PFSK-1 (cell line): ENCODE data around the gene RPL35.

Experiments
- POLR2AphosphoS5 ChIP-seq: IDR thresholded peaks from 2 replicates; pipeline ENCODE4 v1.6.1; 2012; ENCODE audit warnings: low read depth, mild to moderate bottlenecking, control low read depth, low read length, moderate library complexity
- SIN3A ChIP-seq: IDR thresholded peaks from 2 replicates; pipeline ENCODE4 v1.6.1; 2012; ENCODE audit warnings: mild to moderate bottlenecking, low read length, moderate library complexity, borderline replicate concordance; ENCODE audit not compliant: insufficient read depth
- TAF1 ChIP-seq: IDR thresholded peaks from 2 replicates; pipeline ENCODE4 v1.6.1; 2012; ENCODE audit warnings: low read length, control low read depth, borderline replicate concordance; ENCODE audit not compliant: insufficient read depth

DNA sequence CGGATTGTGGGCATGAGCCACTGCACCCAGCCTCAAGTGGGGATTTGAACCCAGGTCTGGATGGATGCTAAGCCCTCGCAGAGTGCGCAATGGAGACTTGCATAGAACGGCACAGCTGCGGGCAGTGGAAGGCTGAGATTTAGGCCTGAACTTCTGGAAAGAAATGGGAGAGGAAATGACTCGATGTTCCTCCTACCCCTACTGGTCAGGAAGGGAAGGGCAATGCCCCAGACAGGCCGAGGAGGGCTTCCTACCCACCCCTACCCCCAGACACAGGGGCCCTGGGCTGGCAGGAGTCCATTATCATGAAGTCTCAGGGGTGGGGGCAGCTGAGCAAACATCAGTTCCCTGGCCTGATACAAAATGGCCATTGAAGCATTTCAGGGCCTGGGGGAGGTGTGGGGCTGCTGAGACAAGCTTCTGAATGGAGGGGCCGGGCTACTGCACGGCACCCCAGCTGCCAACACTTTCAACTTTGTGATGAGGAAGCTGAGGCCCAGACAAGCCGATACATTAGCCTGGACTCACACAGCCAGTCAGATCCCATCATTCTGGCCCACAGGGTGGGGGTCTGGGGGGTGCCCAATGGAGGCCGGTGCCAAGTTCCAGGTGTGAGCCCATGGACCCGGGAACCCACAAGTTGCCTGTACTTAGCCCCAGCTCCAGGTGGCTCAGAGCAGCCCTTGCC lies 22.0 kb downstream of the RPL35 start:
- TF ChIP-seq TAF1 (no peak), POLR2AphosphoS5 (no peak), SIN3A (no peak)
